ENCODE results near the gene PTP4A2. TPM values are rescaled to one million over a fixed set of nuclear protein-coding genes. Genes with fewer than 3 reads are reported as not detected.

PTP4A2 gene
- total and polyA plus RNA-seq, 7 experiments from 2014 or later = 196 to 449 (median 276) TPM

- H3K36me3 Mint-ChIP-seq = peaks cover 0 to 21% (median 8%) of the 10 kb centered on the region in 5 donors
- ChIA-PET CTCF (interaction anchor here (0.6 to 1.1 kb wide), 3 partner anchors 9 to 15 kb away, joined by 3 to 7 read pairs (median 3); no protein-coding TSS in a partner anchor), POLR2A (interaction anchor here (0.6 to 3.0 kb wide), 5 partner anchors 9 to 33 kb away, joined by 3 to 18 read pairs (median 4); no protein-coding TSS in a partner anchor)
- intact Hi-C loops (cut with micrococcal nuclease) = loop anchor here (1.0 to 5.0 kb wide), 2 partner anchors 7 to 37 kb away; no protein-coding TSS in a partner anchor
- Histone ChIP-seq H3K4me3 (ENCODE audit: low read length) (no peak overlapping the region), H3K36me3 (ENCODE audit: control insufficient read depth in 2 of 3, insufficient read depth in 3 of 3, low read length in 3 of 3) (no peaks in the 10 kb centered on the region), H3K27me3 (ENCODE audit: control insufficient read depth in 2 of 2, insufficient read depth in 2 of 2, low read length in 2 of 2) (no peaks in the 10 kb centered on the region), H3K9me3 (ENCODE audit: control insufficient read depth in 2 of 3, low read length in 3 of 3) (no peaks in the 10 kb centered on the region), H3K4me1 (ENCODE audit: control insufficient read depth in 2 of 2, insufficient read depth in 2 of 2, low read length in 2 of 2) (peaks cover 60 to 69% of the 10 kb centered on the region in 2 donors), H3K27ac (ENCODE audit: low read depth, low read length) (peak overlapping the region; percentile 40)
- peak overlapping the region in 8 of 9 donors; percentile 35 to 88 (median 83) for H3K27ac Mint-ChIP-seq
- ATAC-seq (no peak), DNase-seq (no peak)
- peaks cover 65 to 88% (median 78%) of the 10 kb centered on the region in 7 donors for H3K4me1 Mint-ChIP-seq
- peak overlapping the region; percentile 56 to 94 (median 74) for H3K4me3 Mint-ChIP-seq
- H3K27me3 Mint-ChIP-seq = no peaks in the 10 kb centered on the region
- no peaks in the 10 kb centered on the region for H3K9me3 Mint-ChIP-seq
Observed at GRCh38 chr1:31924839-31925238, 13.3 kb downstream of the PTP4A2 start.

DNA sequence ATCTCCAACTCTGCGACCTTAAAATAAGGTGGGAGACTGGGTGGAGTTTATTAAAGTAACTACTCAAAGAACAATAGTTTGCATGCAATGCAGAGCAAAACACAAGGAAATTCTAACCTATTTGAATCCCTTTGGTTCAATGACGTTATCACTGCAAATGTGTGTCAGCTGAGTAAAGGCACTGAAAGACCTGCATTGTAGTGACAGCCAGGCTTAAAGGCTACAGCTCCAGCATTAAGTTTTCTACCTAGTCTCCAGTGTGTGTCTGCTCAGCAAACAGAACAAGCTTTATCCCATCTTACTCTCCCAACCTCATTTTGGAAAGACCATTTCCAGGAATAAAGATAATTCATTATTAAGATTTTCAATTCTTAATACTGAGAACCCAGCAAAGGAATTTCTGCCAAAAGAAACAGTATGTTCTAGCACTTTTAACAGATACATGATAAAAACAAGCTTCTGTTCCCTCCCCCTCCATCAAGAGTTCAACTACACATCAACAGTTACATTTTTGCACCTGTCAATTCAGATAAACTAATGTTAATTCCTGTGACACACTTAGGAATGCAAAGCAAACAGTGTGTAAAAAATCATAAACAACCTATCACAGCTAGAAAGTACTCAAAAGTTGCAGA is 14.2 kb downstream of the PTP4A2 start:
- Histone ChIP-seq H3K9me3 (ENCODE audit: control insufficient read depth in 2 of 3, low read length in 3 of 3) (no peaks in the 10 kb centered on the region), H3K27ac (ENCODE audit: low read depth, low read length) (peak overlapping the region; percentile 50), H3K27me3 (ENCODE audit: control insufficient read depth in 2 of 2, insufficient read depth in 2 of 2, low read length in 2 of 2) (no peaks in the 10 kb centered on the region), H3K36me3 (ENCODE audit: control insufficient read depth in 2 of 3, insufficient read depth in 3 of 3, low read length in 3 of 3) (no peaks in the 10 kb centered on the region), H3K4me3 (ENCODE audit: low read length) (no peak overlapping the region), H3K4me1 (ENCODE audit: control insufficient read depth in 2 of 2, insufficient read depth in 2 of 2, low read length in 2 of 2) (peaks cover 53 to 61% of the 10 kb centered on the region in 2 donors)
- ChIA-PET POLR2A (interaction anchor here (0.9 to 3.1 kb wide), 7 partner anchors 10 to 34 kb away, joined by 3 to 18 read pairs (median 5); partner anchors contain the start of gene PTP4A2), CTCF (interaction anchor here (0.5 to 1.3 kb wide), 5 partner anchors 9 to 81 kb away, joined by 3 to 7 read pairs (median 3); partner anchors contain the start of gene PTP4A2)
- peak overlapping the region; percentile 13 to 88 (median 66) for H3K27ac Mint-ChIP-seq
- intact Hi-C loops (cut with micrococcal nuclease) = loop anchor here in 1 of 2 donors (1.0 kb wide), 1 partner anchor 8 kb away; no protein-coding TSS in a partner anchor
- H3K4me3 Mint-ChIP-seq = peak overlapping the region in 9 of 10 donors; percentile 55 to 94 (median 68)
- ATAC-seq = no peak
- no peaks in the 10 kb centered on the region for H3K9me3 Mint-ChIP-seq
- H3K27me3 Mint-ChIP-seq = no peaks in the 10 kb centered on the region
- peak in 1 of 9 donors; percentile 26 for DNase-seq
- peaks cover 65 to 87% (median 76%) of the 10 kb centered on the region in 7 donors for H3K4me1 Mint-ChIP-seq
- H3K36me3 Mint-ChIP-seq = peaks cover 4 to 25% (median 14%) of the 10 kb centered on the region in 5 donors

DNA sequence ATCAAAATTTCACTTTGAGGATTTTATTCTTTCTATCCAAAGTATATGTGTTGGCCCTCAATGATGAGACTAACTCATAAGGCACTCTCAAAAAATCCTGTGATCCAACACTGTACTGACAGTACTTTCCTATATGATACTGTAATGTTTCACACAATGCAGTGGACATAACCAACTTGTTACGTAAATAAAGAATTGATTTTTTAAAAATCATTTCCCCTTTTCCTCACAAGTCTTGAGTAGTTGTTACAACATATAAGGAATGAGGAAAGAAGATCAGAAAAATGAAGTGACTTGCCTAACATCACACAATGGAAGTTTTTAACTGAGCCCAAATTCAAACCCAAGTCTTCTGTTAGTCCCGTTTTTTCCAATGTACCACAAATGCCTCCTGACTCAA is 17.2 kb downstream of the PTP4A2 start:
- Mint-ChIP-seq H3K27me3 (no peaks in the 10 kb centered on the region), H3K4me1 (peaks cover 48 to 84% (median 71%) of the 10 kb centered on the region in 7 donors), H3K4me3 (peak overlapping the region in 8 of 10 donors; percentile 25 to 85 (median 50)), H3K9me3 (no peaks in the 10 kb centered on the region), H3K27ac (peak overlapping the region in 7 of 9 donors; percentile 75 to 93 (median 85)), H3K36me3 (peaks cover 4 to 28% (median 19%) of the 10 kb centered on the region in 5 donors)
- DNase-seq = no peak
- ChIA-PET CTCF (no interaction called here), POLR2A (interaction anchor here (0.6 to 3.1 kb wide), 4 partner anchors 9 to 74 kb away, joined by 3 to 14 read pairs (median 5); partner anchors contain the start of gene PTP4A2)
- intact Hi-C loops (cut with micrococcal nuclease) = loop anchor here in 1 of 2 donors (2.0 kb wide), 1 partner anchor 16 kb away; no protein-coding TSS in a partner anchor
- Histone ChIP-seq H3K9me3 (ENCODE audit: control insufficient read depth in 2 of 3, low read length in 3 of 3) (no peaks in the 10 kb centered on the region), H3K27me3 (ENCODE audit: control insufficient read depth in 2 of 2, insufficient read depth in 2 of 2, low read length in 2 of 2) (no peaks in the 10 kb centered on the region), H3K27ac (ENCODE audit: low read depth, low read length) (no peak overlapping the region), H3K36me3 (ENCODE audit: control insufficient read depth in 2 of 3, insufficient read depth in 3 of 3, low read length in 3 of 3) (peaks cover 5 to 15% (median 14%) of the 10 kb centered on the region in 3 experiments), H3K4me1 (ENCODE audit: control insufficient read depth in 2 of 2, insufficient read depth in 2 of 2, low read length in 2 of 2) (peaks cover 43 to 45% of the 10 kb centered on the region in 2 donors), H3K4me3 (ENCODE audit: low read length) (no peak overlapping the region)
- ATAC-seq = peak; percentile 50

DNA sequence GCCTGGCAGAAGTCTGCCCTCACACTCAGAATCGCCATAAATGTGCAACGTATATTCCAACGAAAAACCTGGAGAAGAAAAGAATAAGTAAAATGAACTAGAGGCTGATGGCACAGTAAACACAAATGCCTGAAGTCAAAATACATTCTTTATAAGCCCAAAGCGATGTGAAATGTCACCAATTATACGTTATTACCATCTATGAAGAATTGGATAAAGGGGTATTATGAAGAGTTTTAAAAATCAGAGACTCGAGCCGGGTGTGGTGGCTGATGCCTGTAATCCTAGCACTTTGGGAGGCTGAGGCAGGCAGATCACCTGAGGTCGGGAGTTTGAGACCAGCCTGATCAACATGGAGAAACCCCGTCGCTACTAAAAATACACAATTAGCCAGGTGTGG is 18.6 kb downstream of the PTP4A2 start:
- Mint-ChIP-seq H3K4me3 (peak overlapping the region in 4 of 10 donors; percentile 14 to 45 (median 34)), H3K9me3 (no peaks in the 10 kb centered on the region), H3K27ac (peak overlapping the region in 7 of 9 donors; percentile 25 to 80 (median 55)), H3K36me3 (peaks cover 4 to 30% (median 20%) of the 10 kb centered on the region in 5 donors), H3K27me3 (no peaks in the 10 kb centered on the region), H3K4me1 (peaks cover 40 to 82% (median 64%) of the 10 kb centered on the region in 7 donors)
- Histone ChIP-seq H3K27ac (ENCODE audit: low read depth, low read length) (no peak overlapping the region), H3K9me3 (ENCODE audit: control insufficient read depth in 2 of 3, low read length in 3 of 3) (no peaks in the 10 kb centered on the region), H3K36me3 (ENCODE audit: control insufficient read depth in 2 of 3, insufficient read depth in 3 of 3, low read length in 3 of 3) (peaks cover 15 to 21% (median 20%) of the 10 kb centered on the region in 3 experiments), H3K27me3 (ENCODE audit: control insufficient read depth in 2 of 2, insufficient read depth in 2 of 2, low read length in 2 of 2) (no peaks in the 10 kb centered on the region), H3K4me3 (ENCODE audit: low read length) (no peak overlapping the region), H3K4me1 (ENCODE audit: control insufficient read depth in 2 of 2, insufficient read depth in 2 of 2, low read length in 2 of 2) (peaks cover 31 to 43% of the 10 kb centered on the region in 2 donors)
- no peak for ATAC-seq
- no peak for DNase-seq
- intact Hi-C loops (cut with micrococcal nuclease) = no loop called here
- ChIA-PET CTCF (interaction anchor here (0.6 kb wide), 1 partner anchor 10 kb away, joined by 3 read pairs; no protein-coding TSS in a partner anchor), POLR2A (interaction anchor here (1.1 kb wide), 1 partner anchor 15 kb away, joined by 4 read pairs; no protein-coding TSS in a partner anchor)

DNA sequence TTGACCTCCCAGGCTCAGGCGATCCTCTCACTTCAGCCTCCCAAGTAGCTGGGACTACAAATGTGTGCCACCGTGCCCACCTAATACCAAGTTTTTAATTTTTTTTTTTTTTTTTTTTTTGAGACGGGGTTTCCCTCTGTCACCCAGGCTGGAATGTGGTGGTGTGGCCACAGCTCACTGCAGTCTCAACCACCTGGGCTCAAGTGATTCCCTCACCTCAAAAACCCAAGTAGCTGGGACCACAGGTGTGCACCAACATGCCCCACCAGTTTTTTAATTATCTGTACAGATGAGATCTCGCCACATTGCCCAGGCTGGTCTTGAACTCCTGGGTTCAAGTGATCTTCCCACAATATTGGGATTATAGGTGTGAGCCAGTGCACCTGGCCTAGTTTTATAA is 22.7 kb downstream of the PTP4A2 start:
- DNase-seq (no peak), ATAC-seq (no peak)
- no peaks in the 10 kb centered on the region for H3K9me3 Mint-ChIP-seq
- H3K27me3 Mint-ChIP-seq = no peaks in the 10 kb centered on the region
- H3K36me3 Mint-ChIP-seq = peaks cover 9 to 45% (median 28%) of the 10 kb centered on the region in 5 donors
- CTCF ChIA-PET = interaction anchor here (0.6 to 0.8 kb wide), 6 partner anchors 8 to 478 kb away, joined by 3 to 4 read pairs (median 3); no protein-coding TSS in a partner anchor
- H3K4me3 Mint-ChIP-seq = no peak overlapping the region
- POLR2A ChIA-PET = interaction anchor here (0.9 to 2.3 kb wide), 6 partner anchors 13 to 26 kb away, joined by 3 to 10 read pairs (median 4); no protein-coding TSS in a partner anchor
- peaks cover 32 to 50% of the 10 kb centered on the region in 2 donors for H3K4me1 ChIP-seq (ENCODE audit: control insufficient read depth in 2 of 2, insufficient read depth in 2 of 2, low read length in 2 of 2)
- peaks cover 42 to 87% (median 69%) of the 10 kb centered on the region in 7 donors for H3K4me1 Mint-ChIP-seq
- intact Hi-C loops (cut with micrococcal nuclease) = no loop called here
- H3K27ac Mint-ChIP-seq = peak overlapping the region in 7 of 9 donors; percentile 14 to 78 (median 56)
- no peaks in the 10 kb centered on the region for H3K27me3 ChIP-seq (ENCODE audit: control insufficient read depth in 2 of 2, insufficient read depth in 2 of 2, low read length in 2 of 2)
- no peaks in the 10 kb centered on the region for H3K9me3 ChIP-seq (ENCODE audit: control insufficient read depth in 2 of 3, low read length in 3 of 3)
- H3K4me3 ChIP-seq (ENCODE audit: low read length) = no peak overlapping the region
- no peak overlapping the region for H3K27ac ChIP-seq (ENCODE audit: low read depth, low read length)
- peaks cover 21 to 44% (median 38%) of the 10 kb centered on the region in 3 experiments for H3K36me3 ChIP-seq (ENCODE audit: control insufficient read depth in 2 of 3, insufficient read depth in 3 of 3, low read length in 3 of 3)

DNA sequence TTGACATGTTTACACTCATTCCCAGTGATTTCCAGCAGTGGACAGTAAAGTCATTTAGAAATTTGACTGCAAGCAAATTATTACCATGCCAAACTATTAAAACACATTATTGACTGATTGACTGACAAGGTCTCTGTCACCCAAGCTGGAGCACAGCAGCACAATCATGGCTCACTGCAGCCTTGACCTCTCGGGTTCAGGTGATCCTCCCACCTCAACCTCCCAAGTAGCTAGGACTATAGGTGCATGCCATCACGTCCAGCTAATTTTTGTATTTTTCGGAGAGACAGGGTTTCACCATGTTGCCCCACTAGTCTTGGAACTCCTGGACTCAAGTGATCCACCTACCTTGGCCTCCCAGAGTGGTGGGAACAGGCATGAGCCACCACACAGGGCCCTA is 24.2 kb downstream of the PTP4A2 start:
- peaks cover 32 to 50% of the 10 kb centered on the region in 2 donors for H3K4me1 ChIP-seq (ENCODE audit: control insufficient read depth in 2 of 2, insufficient read depth in 2 of 2, low read length in 2 of 2)
- intact Hi-C loops (cut with micrococcal nuclease) = loop anchor here (2.0 to 5.0 kb wide), 3 partner anchors 13 to 97 kb away; partner anchors contain the start of gene SPOCD1 (in 1 of the 2)
- Mint-ChIP-seq H3K27ac (peak overlapping the region; percentile 30 to 83 (median 61)), H3K4me1 (peaks cover 38 to 83% (median 67%) of the 10 kb centered on the region in 7 donors), H3K9me3 (no peaks in the 10 kb centered on the region), H3K4me3 (peak overlapping the region in 2 of 10 donors; percentile 37 to 49), H3K36me3 (peaks cover 5 to 46% (median 29%) of the 10 kb centered on the region in 5 donors), H3K27me3 (no peaks in the 10 kb centered on the region)
- no peaks in the 10 kb centered on the region for H3K27me3 ChIP-seq (ENCODE audit: control insufficient read depth in 2 of 2, insufficient read depth in 2 of 2, low read length in 2 of 2)
- ATAC-seq (no peak), DNase-seq (no peak)
- H3K36me3 ChIP-seq (ENCODE audit: control insufficient read depth in 2 of 3, insufficient read depth in 3 of 3, low read length in 3 of 3) = peaks cover 25 to 58% (median 39%) of the 10 kb centered on the region in 3 experiments
- ChIA-PET CTCF (interaction anchor here (0.6 to 1.8 kb wide), 3 partner anchors 42 to 97 kb away, joined by 3 to 4 read pairs (median 3); no protein-coding TSS in a partner anchor), POLR2A (interaction anchor here (0.8 to 3.1 kb wide), 7 partner anchors 10 to 53 kb away, joined by 3 to 22 read pairs (median 7); partner anchors contain the start of gene PTP4A2)
- H3K4me3 ChIP-seq (ENCODE audit: low read length) = no peak overlapping the region
- H3K27ac ChIP-seq (ENCODE audit: low read depth, low read length) = no peak overlapping the region
- no peaks in the 10 kb centered on the region for H3K9me3 ChIP-seq (ENCODE audit: control insufficient read depth in 2 of 3, low read length in 3 of 3)
